Esophagus squamous epithelium (tissue), 5 donors: Measurements from ENCODE around the gene PGM2. TPM values are rescaled to one million over a fixed set of nuclear protein-coding genes. Genes with fewer than 3 reads are reported as not detected.
A peak's percentile ranks its signal among the peaks of the same experiment; 100 is the strongest.
"Not testable (repeated sequence)": the region's sequence is repeated elsewhere in the genome, so short reads cannot be mapped to it uniquely, and the experiment has no call there.

Source experiments
- DNase-seq: peaks from one replicate; lab custom pipeline; 2025; lab: John Stamatoyannopoulos, UW
- H3K27ac ChIP-seq, 4 donors: fragments of 200-600 bp; sonication (generic); one replicate each; pipeline ENCODE4 v1.5.1; 2016 to 2019; ENCODE audit warnings: mild to moderate bottlenecking in 1 of 4
- H3K27me3 ChIP-seq, 4 donors: fragments of 200-600 bp; sonication (generic); 1 replicate in 3 of 4; 2 replicates in 1 of 4; pipeline versions ENCODE4 v1.5.1 to v1.6.0; 2017 to 2021; ENCODE audit warnings: antibody characterized with exemption in 1 of 4
- H3K36me3 ChIP-seq, 3 donors: fragments of 200-600 bp; sonication (generic); one replicate each; pipeline ENCODE4 v1.5.1; 2016 to 2019
- H3K4me1 ChIP-seq, 3 donors: fragments of 200-600 bp; sonication (generic); one replicate each; pipeline ENCODE4 v1.5.1; 2017 to 2019
- H3K4me3 ChIP-seq, 4 donors: fragments of 200-600 bp; sonication (generic); 1 replicate in 3 of 4; 2 replicates in 1 of 4; pipeline ENCODE4 v1.5.1; 2016 to 2019; ENCODE audit warnings: mild to moderate bottlenecking in 2 of 4, moderate library complexity in 1 of 4
- H3K9me3 ChIP-seq, 3 donors: fragments of 200-600 bp; sonication (generic); one replicate each; pipeline ENCODE4 v1.5.1; 2016 to 2019
- POLR2A ChIP-seq, 4 donors: fragments of 450-650 bp; IDR thresholded peaks; one replicate each; pipeline ENCODE4 v1.6.1; 2017; ENCODE audit warnings: antibody characterized with exemption in 4 of 4, mild to moderate bottlenecking in 4 of 4, moderate library complexity in 3 of 4
- WGBS, 2 donors: methylation state at CpG; one replicate each; pipeline ENCODE4 v1.1.5; 2018; 5-methylcytosine and 5-hydroxymethylcytosine counted together
- intact Hi-C: fragments of 100-400 bp; cut with DNase I; formaldehyde crosslinking; loops from one replicate; pipeline ENCODE4 v1.15.0; 2022
- total RNA-seq, 4 donors: library from RNA; depleted of rRNA; stranded (reverse); fragments of >200 nt; gene quantifications; one replicate each; pipeline ENCODE4 v1.1.0, GENCODE V29; 2016
- TF ChIP-seq, protein P1 (sequence below), 6 experiments: fragments of 450-650 bp in 4 of 6; fragments of 200-600 bp in 2 of 6; sonication (generic) in 2 of 6; IDR thresholded peaks; one replicate each; pipeline ENCODE4 v1.5.1; 2016 to 2019; ENCODE audit warnings: antibody characterized with exemption in 6 of 6, mild to moderate bottlenecking in 4 of 6, moderate library complexity in 4 of 6
- donor health status: DM: yes; HTN: yes; CAD: no.

Gene PGM2
- total RNA-seq, 4 donors from 2014 or later: 65.6 to 127 (median 93.6) TPM

DNA sequence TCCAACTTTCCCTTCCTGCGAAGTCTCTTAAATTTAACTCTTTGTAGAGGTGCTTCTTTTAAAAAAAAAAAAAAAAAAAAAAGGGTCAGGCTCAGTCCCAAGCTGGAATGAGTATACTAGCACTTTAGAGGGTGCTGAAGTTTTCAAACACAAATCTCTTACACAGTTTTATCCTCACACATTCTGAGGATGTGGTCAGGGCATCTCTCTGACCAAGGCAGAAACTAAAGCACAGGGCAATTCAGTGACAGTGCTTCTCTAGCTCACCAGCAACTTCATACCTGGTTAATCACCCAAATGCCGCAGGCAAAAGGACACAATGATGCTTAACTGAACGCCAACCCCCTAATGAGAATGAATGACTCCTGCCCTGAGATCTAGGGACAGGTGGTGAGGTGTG lies 9.8 kb upstream of the PGM2 start:
- no peak for DNase-seq
- Histone ChIP-seq H3K27ac (no peak overlapping the region), H3K4me1 (no peaks in the 10 kb centered on the region), H3K4me3 (no peak overlapping the region), H3K9me3 (no peaks in the 10 kb centered on the region), H3K27me3 (no peaks in the 10 kb centered on the region), H3K36me3 (no peaks in the 10 kb centered on the region)
- WGBS, 2 donors: 69 to 72% methylated on average over 3 of the region's 3 CpGs
- TF ChIP-seq POLR2A (IDR thresholded peaks at IDR 0.05): no peak
- TF ChIP-seq, protein P1, sequence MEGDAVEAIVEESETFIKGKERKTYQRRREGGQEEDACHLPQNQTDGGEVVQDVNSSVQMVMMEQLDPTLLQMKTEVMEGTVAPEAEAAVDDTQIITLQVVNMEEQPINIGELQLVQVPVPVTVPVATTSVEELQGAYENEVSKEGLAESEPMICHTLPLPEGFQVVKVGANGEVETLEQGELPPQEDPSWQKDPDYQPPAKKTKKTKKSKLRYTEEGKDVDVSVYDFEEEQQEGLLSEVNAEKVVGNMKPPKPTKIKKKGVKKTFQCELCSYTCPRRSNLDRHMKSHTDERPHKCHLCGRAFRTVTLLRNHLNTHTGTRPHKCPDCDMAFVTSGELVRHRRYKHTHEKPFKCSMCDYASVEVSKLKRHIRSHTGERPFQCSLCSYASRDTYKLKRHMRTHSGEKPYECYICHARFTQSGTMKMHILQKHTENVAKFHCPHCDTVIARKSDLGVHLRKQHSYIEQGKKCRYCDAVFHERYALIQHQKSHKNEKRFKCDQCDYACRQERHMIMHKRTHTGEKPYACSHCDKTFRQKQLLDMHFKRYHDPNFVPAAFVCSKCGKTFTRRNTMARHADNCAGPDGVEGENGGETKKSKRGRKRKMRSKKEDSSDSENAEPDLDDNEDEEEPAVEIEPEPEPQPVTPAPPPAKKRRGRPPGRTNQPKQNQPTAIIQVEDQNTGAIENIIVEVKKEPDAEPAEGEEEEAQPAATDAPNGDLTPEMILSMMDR (IDR thresholded peaks at IDR 0.05): no peak
- intact Hi-C loops: no loop called here

DNA sequence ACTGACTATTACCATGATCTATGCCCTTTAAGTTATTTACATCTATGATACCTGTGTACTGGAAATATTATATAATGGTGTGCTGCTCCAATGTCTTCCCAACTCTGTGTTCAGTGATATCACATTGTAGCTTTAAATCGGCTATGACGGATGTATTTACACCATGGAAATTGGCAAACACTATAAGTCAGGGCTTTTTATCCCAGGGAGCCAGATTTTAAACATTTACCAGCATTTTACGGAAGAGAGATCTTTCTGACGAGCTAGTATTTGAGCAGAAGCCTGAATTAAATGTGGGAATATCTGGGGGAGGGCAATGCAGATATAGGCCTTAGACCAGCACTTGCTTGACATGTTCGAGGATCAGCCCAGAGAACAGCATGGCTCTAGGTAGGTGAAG lies 7.7 kb upstream of the PGM2 start:
- DNase-seq: no peak
- intact Hi-C loops: no loop called here
- H3K27me3 ChIP-seq: no peaks in the 10 kb centered on the region
- no peak overlapping the region for H3K27ac ChIP-seq
- 92 to 97% methylated on average over 5 of the region's 5 CpGs for WGBS, 2 donors
- no peak overlapping the region for H3K4me3 ChIP-seq
- no peak for TF ChIP-seq POLR2A (IDR thresholded peaks at IDR 0.05)
- TF ChIP-seq, protein P1 (IDR thresholded peaks at IDR 0.05): no peak
- no peaks in the 10 kb centered on the region for H3K9me3 ChIP-seq
- H3K36me3 ChIP-seq: no peaks in the 10 kb centered on the region
- no peaks in the 10 kb centered on the region for H3K4me1 ChIP-seq

GRCh38 chr4:37820458-37820857 lies 6.0 kb upstream of the PGM2 start:
- H3K4me3 ChIP-seq, intact Hi-C loops, H3K9me3 ChIP-seq, DNase-seq, H3K4me1 ChIP-seq, H3K36me3 ChIP-seq, H3K27me3 ChIP-seq, H3K27ac ChIP-seq: not testable (repeated sequence)
- WGBS, 2 donors: 96% methylated on average over 4 of the region's 28 CpGs; no CpG with 5 or more reads in 1 of the 2 donors

DNA sequence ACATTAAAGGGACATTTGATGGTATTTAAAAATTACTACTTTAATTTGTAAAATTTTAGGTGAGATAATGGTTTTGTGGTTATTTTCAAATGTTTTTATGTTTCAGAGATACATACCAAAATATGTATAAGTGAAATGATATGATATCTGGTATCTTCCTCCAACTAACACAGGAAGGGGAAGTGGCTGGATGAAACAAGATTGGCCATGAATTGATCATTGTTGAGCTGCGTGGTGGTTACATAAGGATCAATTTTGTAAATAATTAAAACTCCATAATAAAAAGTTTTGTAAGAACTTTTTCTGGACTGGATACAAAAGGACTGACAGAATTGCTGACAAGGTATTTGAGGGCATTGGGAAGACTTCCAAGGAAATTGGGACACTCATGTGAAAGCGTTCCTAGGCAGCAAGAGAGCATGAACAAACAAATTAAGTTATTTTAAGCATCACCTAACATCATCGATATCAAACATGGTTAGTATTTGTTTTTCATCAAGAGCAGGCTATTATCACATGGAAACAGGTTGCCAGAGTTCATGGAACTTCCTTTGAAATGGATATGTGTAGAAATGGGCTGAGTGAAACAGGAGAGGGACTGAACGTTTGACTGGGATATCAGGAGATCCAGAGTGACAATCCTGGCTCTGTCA lies 4.4 kb upstream of the PGM2 start:
- DNase-seq: no peak
- H3K4me3 ChIP-seq: no peak overlapping the region
- H3K27ac ChIP-seq: no peak overlapping the region
- intact Hi-C loops: no loop called here
- TF ChIP-seq POLR2A (IDR thresholded peaks at IDR 0.05): no peak
- TF ChIP-seq, protein P1 (IDR thresholded peaks at IDR 0.05): no peak
- H3K36me3 ChIP-seq: no peaks in the 10 kb centered on the region
- WGBS, 2 donors: 25 to 42% methylated on average over 4 of the region's 4 CpGs
- no peaks in the 10 kb centered on the region for H3K9me3 ChIP-seq
- no peaks in the 10 kb centered on the region for H3K27me3 ChIP-seq
- peaks cover 0 to 7% (median 0%) of the 10 kb centered on the region in 3 donors for H3K4me1 ChIP-seq

GRCh38 chr4:37825501-37825900 lies 985 bp upstream of the PGM2 start:
- TF ChIP-seq, protein P1 (IDR thresholded peaks at IDR 0.05): peak in 3 of 6 experiments; percentile 4 to 31 (median 25)
- intact Hi-C loops, H3K36me3 ChIP-seq, DNase-seq, H3K27me3 ChIP-seq, H3K9me3 ChIP-seq: not testable (repeated sequence)
- peak overlapping the region; percentile 90 to 97 (median 93) for H3K27ac ChIP-seq
- 4 to 6% methylated on average over 9 of the region's 9 CpGs for WGBS, 2 donors
- peaks cover 11 to 41% (median 20%) of the 10 kb centered on the region in 3 donors for H3K4me1 ChIP-seq
- peak overlapping the region; percentile 73 to 97 (median 90) for H3K4me3 ChIP-seq
